ENCODE results near the gene LRP5.
"Not testable (repeated sequence)": the region's sequence is repeated elsewhere in the genome, so short reads cannot be mapped to it uniquely, and the experiment has no call there.

- TF ChIP-seq CTCF (IDR thresholded peaks at IDR 0.05 in 2 of 3, conservative IDR thresholded peaks at IDR 0.05 in 1 of 3; ENCODE audit: borderline replicate concordance in 1 of 3, insufficient read depth in 1 of 3, low read depth in 2 of 3, low read length in 2 of 3); EZH2phosphoT487 (IDR thresholded peaks at IDR 0.05; ENCODE audit: borderline replicate concordance); EZH2 (IDR thresholded peaks at IDR 0.05); POLR2A (IDR thresholded peaks at IDR 0.05; ENCODE audit: borderline replicate concordance, extremely low read depth, insufficient read depth, insufficient read length); RAD21 (IDR thresholded peaks at IDR 0.05; ENCODE audit: low read depth); SP1 (IDR thresholded peaks at IDR 0.05; ENCODE audit: low read depth); ATF3 (IDR thresholded peaks at IDR 0.05); CEBPB (IDR thresholded peaks at IDR 0.05; ENCODE audit: low read depth); SIN3A (IDR thresholded peaks at IDR 0.05; ENCODE audit: low read depth); JUND (IDR thresholded peaks at IDR 0.05); POLR2AphosphoS5 (IDR thresholded peaks at IDR 0.05; ENCODE audit: low read depth, low read length); ZNF274 (IDR thresholded peaks at IDR 0.05; ENCODE audit: low read depth, low read length): not testable (repeated sequence)
- TF ChIP-seq, protein P1, sequence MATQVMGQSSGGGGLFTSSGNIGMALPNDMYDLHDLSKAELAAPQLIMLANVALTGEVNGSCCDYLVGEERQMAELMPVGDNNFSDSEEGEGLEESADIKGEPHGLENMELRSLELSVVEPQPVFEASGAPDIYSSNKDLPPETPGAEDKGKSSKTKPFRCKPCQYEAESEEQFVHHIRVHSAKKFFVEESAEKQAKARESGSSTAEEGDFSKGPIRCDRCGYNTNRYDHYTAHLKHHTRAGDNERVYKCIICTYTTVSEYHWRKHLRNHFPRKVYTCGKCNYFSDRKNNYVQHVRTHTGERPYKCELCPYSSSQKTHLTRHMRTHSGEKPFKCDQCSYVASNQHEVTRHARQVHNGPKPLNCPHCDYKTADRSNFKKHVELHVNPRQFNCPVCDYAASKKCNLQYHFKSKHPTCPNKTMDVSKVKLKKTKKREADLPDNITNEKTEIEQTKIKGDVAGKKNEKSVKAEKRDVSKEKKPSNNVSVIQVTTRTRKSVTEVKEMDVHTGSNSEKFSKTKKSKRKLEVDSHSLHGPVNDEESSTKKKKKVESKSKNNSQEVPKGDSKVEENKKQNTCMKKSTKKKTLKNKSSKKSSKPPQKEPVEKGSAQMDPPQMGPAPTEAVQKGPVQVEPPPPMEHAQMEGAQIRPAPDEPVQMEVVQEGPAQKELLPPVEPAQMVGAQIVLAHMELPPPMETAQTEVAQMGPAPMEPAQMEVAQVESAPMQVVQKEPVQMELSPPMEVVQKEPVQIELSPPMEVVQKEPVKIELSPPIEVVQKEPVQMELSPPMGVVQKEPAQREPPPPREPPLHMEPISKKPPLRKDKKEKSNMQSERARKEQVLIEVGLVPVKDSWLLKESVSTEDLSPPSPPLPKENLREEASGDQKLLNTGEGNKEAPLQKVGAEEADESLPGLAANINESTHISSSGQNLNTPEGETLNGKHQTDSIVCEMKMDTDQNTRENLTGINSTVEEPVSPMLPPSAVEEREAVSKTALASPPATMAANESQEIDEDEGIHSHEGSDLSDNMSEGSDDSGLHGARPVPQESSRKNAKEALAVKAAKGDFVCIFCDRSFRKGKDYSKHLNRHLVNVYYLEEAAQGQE (IDR thresholded peaks at IDR 0.05; ENCODE audit: low read depth): not testable (repeated sequence)
- TF ChIP-seq, protein P2, sequence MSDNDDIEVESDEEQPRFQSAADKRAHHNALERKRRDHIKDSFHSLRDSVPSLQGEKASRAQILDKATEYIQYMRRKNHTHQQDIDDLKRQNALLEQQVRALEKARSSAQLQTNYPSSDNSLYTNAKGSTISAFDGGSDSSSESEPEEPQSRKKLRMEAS (IDR thresholded peaks at IDR 0.05): not testable (repeated sequence)
Measured at GRCh38 chr11:68400584-68400983, 88.2 kb downstream of the LRP5 start.

All from HCT116 (cell line).